Astrocyte of the spinal cord (primary cell): ENCODE measurements around the gene ERC2.

Experiments used
- DNase-seq: peaks from one replicate; pipeline ENCODE4 v3.0.0; 2011; ENCODE audit warnings: low read depth, low spot score
- H3K4me3 ChIP-seq: 2 replicates; pipeline ENCODE4 v1.5.1; 2011; ENCODE audit warnings: low read depth, mild to moderate bottlenecking, low read length, moderate library complexity
- CTCF ChIP-seq: IDR thresholded peaks from 2 replicates; pipeline ENCODE4 v1.5.1; 2012; ENCODE audit warnings: low read depth, mild to moderate bottlenecking, low read length, inconsistent platforms
- in situ Hi-C: cut with HindIII; loops from 2 replicates; pipeline ENCODE4 v1.10.0; 2017; ENCODE audit warnings: low sequenced_read_pairs

The ERC2 gene

DNA sequence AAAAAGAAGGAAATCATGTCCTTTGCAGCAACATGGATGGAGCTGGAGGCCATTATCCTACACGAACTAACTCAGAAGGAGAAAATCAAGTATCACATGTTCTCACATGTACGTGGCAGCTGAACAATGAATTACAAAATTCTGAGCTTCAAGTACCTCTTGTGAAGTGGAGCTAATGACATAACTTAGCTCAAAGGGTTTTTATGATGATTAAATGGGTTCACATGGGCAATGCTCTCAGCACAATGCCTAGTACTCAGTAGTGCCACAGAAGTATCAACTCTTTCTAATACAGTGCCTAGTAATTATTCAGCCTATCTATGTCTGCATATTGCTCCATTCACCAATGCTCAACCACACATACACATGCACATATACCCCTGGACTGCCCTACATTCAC lies 573.7 kb downstream of the ERC2 start:
- no peak for DNase-seq
- in situ Hi-C loops = no loop called here
- no peak for TF ChIP-seq CTCF
- no peak overlapping the region for H3K4me3 ChIP-seq

GRCh38 chr3:55893045-55893664 lies 575.1 kb downstream of the ERC2 start:
- no peak for TF ChIP-seq CTCF
- no peak overlapping the region for H3K4me3 ChIP-seq
- in situ Hi-C loops = no loop called here
- DNase-seq = peak; percentile 47

- DNase-seq = no peak
- H3K4me3 ChIP-seq = no peak overlapping the region
- TF ChIP-seq CTCF = no peak
- in situ Hi-C loops = no loop called here
Observed at GRCh38 chr3:55891106-55891505, 577.2 kb downstream of the ERC2 start.

- no peak for DNase-seq
- in situ Hi-C loops = no loop called here
- H3K4me3 ChIP-seq = no peak overlapping the region
- no peak for TF ChIP-seq CTCF
Observed at GRCh38 chr3:55888282-55888885, 579.9 kb downstream of the ERC2 start.

GRCh38 chr3:55885721-55886120 lies 582.5 kb downstream of the ERC2 start:
- in situ Hi-C loops = no loop called here
- no peak overlapping the region for H3K4me3 ChIP-seq
- no peak for TF ChIP-seq CTCF
- peak; percentile 48 for DNase-seq

GRCh38 chr3:55884491-55885285 lies 583.6 kb downstream of the ERC2 start:
- no peak for TF ChIP-seq CTCF
- DNase-seq = no peak
- in situ Hi-C loops = no loop called here
- no peak overlapping the region for H3K4me3 ChIP-seq
